ENCODE data around the gene RPL37A.

The RPL37A gene

GRCh38 chr2:216490061-216490460 lies 8.6 kb upstream of the RPL37A start:
- DNase-seq (ENCODE audit: low read depth) = no peak

- DNase-seq (ENCODE audit: low read depth) = no peak
These were observed 6.6 kb upstream of the RPL37A start for GRCh38 chr2:216491793-216492596.

GRCh38 chr2:216492597-216493333 lies 5.9 kb upstream of the RPL37A start:
- DNase-seq (ENCODE audit: low read depth) = peak; percentile 45

GRCh38 chr2:216493334-216493685 lies 5.3 kb upstream of the RPL37A start:
- DNase-seq (ENCODE audit: low read depth) = no peak

GRCh38 chr2:216495656-216496055 lies 3.0 kb upstream of the RPL37A start:
- no peak for DNase-seq (ENCODE audit: low read depth)

GRCh38 chr2:216497382-216498069 lies 1.1 kb upstream of the RPL37A start:
- DNase-seq (ENCODE audit: low read depth) = no peak

GRCh38 chr2:216498070-216498378 lies 620 bp upstream of the RPL37A start:
- DNase-seq (ENCODE audit: low read depth) = no peak

GRCh38 chr2:216499641-216500218 lies 1.1 kb downstream of the RPL37A start:
- no peak for DNase-seq (ENCODE audit: low read depth)

- no peak for DNase-seq (ENCODE audit: low read depth)
These were observed 1.9 kb downstream of the RPL37A start for GRCh38 chr2:216500572-216500971.

- DNase-seq (ENCODE audit: low read depth) = no peak
These were observed 3.2 kb downstream of the RPL37A start for GRCh38 chr2:216501854-216502253.

GRCh38 chr2:216502381-216503158 lies 3.9 kb downstream of the RPL37A start:
- no peak for DNase-seq (ENCODE audit: low read depth)

- no peak for DNase-seq (ENCODE audit: low read depth)
These were observed 4.5 kb downstream of the RPL37A start for GRCh38 chr2:216503159-216503629.

- DNase-seq (ENCODE audit: low read depth) = no peak
These were observed 5.2 kb downstream of the RPL37A start for GRCh38 chr2:216503697-216504375.

- DNase-seq (ENCODE audit: low read depth) = no peak
These were observed 5.7 kb downstream of the RPL37A start for GRCh38 chr2:216504376-216504762.

GRCh38 chr2:216505133-216506106 lies 6.8 kb downstream of the RPL37A start:
- DNase-seq (ENCODE audit: low read depth) = no peak

GRCh38 chr2:216507220-216508160 lies 8.8 kb downstream of the RPL37A start:
- no peak for DNase-seq (ENCODE audit: low read depth)

- no peak for DNase-seq (ENCODE audit: low read depth)
These were observed 9.6 kb downstream of the RPL37A start for GRCh38 chr2:216508229-216508628.

GRCh38 chr2:216516730-216517350 lies 18.2 kb downstream of the RPL37A start:
- DNase-seq (ENCODE audit: low read depth) = no peak

Data from non-pigmented ciliary epithelial cell (primary cell).